Sigmoid colon (tissue), 4 donors: ENCODE data around the gene TMCC2.

Source experiments
- POLR2A ChIP-seq, 2 donors: fragments of 450-650 bp; IDR thresholded peaks; one replicate each; pipeline ENCODE4 v1.6.1; 2016; ENCODE audit warnings: antibody characterized with exemption in 2 of 2, mild to moderate bottlenecking in 2 of 2, moderate library complexity in 2 of 2
- POLR2AphosphoS5 ChIP-seq, 4 donors: sonication (generic); formaldehyde crosslinking; IDR thresholded peaks; one replicate each; pipeline ENCODE4 v1.6.1; 2017; ENCODE audit warnings: antibody characterized with exemption in 4 of 4
- TF ChIP-seq, protein P1 (sequence below), 4 experiments: fragments of 450-650 bp in 3 of 4; fragments of 200-600 bp in 1 of 4; IDR thresholded peaks; one replicate each; pipeline ENCODE4 v1.5.1; 2016 to 2019; ENCODE audit warnings: antibody characterized with exemption in 4 of 4, mild to moderate bottlenecking in 3 of 4, moderate library complexity in 2 of 4

GRCh38 chr1:205182930-205183329, 44.8 kb upstream of the TMCC2 start:
- TF ChIP-seq, protein P1, sequence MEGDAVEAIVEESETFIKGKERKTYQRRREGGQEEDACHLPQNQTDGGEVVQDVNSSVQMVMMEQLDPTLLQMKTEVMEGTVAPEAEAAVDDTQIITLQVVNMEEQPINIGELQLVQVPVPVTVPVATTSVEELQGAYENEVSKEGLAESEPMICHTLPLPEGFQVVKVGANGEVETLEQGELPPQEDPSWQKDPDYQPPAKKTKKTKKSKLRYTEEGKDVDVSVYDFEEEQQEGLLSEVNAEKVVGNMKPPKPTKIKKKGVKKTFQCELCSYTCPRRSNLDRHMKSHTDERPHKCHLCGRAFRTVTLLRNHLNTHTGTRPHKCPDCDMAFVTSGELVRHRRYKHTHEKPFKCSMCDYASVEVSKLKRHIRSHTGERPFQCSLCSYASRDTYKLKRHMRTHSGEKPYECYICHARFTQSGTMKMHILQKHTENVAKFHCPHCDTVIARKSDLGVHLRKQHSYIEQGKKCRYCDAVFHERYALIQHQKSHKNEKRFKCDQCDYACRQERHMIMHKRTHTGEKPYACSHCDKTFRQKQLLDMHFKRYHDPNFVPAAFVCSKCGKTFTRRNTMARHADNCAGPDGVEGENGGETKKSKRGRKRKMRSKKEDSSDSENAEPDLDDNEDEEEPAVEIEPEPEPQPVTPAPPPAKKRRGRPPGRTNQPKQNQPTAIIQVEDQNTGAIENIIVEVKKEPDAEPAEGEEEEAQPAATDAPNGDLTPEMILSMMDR (IDR thresholded peaks at IDR 0.05) = no peak
- no peak for TF ChIP-seq POLR2A (IDR thresholded peaks at IDR 0.05)
- no peak for TF ChIP-seq POLR2AphosphoS5 (IDR thresholded peaks at IDR 0.05)
